Subcutaneous abdominal adipose tissue (tissue), 5 donors: ENCODE data around the gene BCAM.

Experiments used
- H3K27ac ChIP-seq: one replicate; pipeline ENCODE4 v1.7.0; 2013; ENCODE audit warnings: low read depth, mild to moderate bottlenecking, inconsistent platforms, low read length, moderate library complexity
- H3K27me3 ChIP-seq, 5 donors: one replicate each; pipeline ENCODE4 v1.7.0; 2013; ENCODE audit warnings: low read length in 5 of 5, inconsistent platforms in 1 of 5; ENCODE audit not compliant: control insufficient read depth in 5 of 5, insufficient read depth in 4 of 5
- H3K36me3 ChIP-seq, 5 donors: one replicate each; pipeline ENCODE4 v1.7.0; 2013; ENCODE audit warnings: low read length in 5 of 5; ENCODE audit not compliant: control insufficient read depth in 5 of 5, insufficient read depth in 5 of 5
- H3K4me1 ChIP-seq, 5 donors: one replicate each; pipeline ENCODE4 v1.7.0; 2013; ENCODE audit warnings: low read length in 5 of 5, mild to moderate bottlenecking in 3 of 5, moderate library complexity in 1 of 5; ENCODE audit not compliant: control insufficient read depth in 5 of 5, insufficient read depth in 5 of 5
- H3K4me3 ChIP-seq, 5 donors: one replicate each; pipeline ENCODE4 v1.7.0; 2013; ENCODE audit warnings: low read length in 5 of 5, low read depth in 1 of 5
- H3K9ac ChIP-seq, 5 donors: one replicate each; pipeline ENCODE4 v1.7.0; 2013; ENCODE audit warnings: low read length in 5 of 5, mild to moderate bottlenecking in 4 of 5, moderate library complexity in 3 of 5
- H3K9me3 ChIP-seq, 5 donors: one replicate each; pipeline ENCODE4 v1.7.0; 2013; ENCODE audit warnings: low read length in 5 of 5; ENCODE audit not compliant: control insufficient read depth in 5 of 5
- donor health status: healthy.
- donor health status: healthy.
- donor health status: healthy.
- donor health status: healthy.
- donor health status: healthy.

BCAM gene

GRCh38 chr19:44814517-44814916 is 5.6 kb downstream of the BCAM start:
- no peaks in the 10 kb centered on the region for H3K9me3 ChIP-seq
- no peaks in the 10 kb centered on the region for H3K27me3 ChIP-seq
- H3K4me3 ChIP-seq, result no peak overlapping the region
- no peak overlapping the region for H3K27ac ChIP-seq
- H3K9ac ChIP-seq, result no peak overlapping the region
- H3K4me1 ChIP-seq, result peaks cover 0 to 11% (median 10%) of the 10 kb centered on the region in 5 donors
- H3K36me3 ChIP-seq, result peaks cover 0 to 36% (median 25%) of the 10 kb centered on the region in 5 donors

GRCh38 chr19:44816301-44816700 is 7.4 kb downstream of the BCAM start:
- no peak overlapping the region for H3K27ac ChIP-seq
- no peak overlapping the region for H3K4me3 ChIP-seq
- H3K36me3 ChIP-seq, result peaks cover 0 to 36% (median 22%) of the 10 kb centered on the region in 5 donors
- H3K4me1 ChIP-seq, result peaks cover 0 to 10% (median 3%) of the 10 kb centered on the region in 5 donors
- no peaks in the 10 kb centered on the region for H3K9me3 ChIP-seq
- peaks cover 0 to 3% (median 0%) of the 10 kb centered on the region in 5 donors for H3K27me3 ChIP-seq
- H3K9ac ChIP-seq, result no peak overlapping the region

- Histone ChIP-seq H3K27ac (no peak overlapping the region), H3K36me3 (peaks cover 0 to 32% (median 22%) of the 10 kb centered on the region in 5 donors), H3K9me3 (no peaks in the 10 kb centered on the region), H3K9ac (no peak overlapping the region), H3K4me1 (peaks cover 0 to 22% (median 3%) of the 10 kb centered on the region in 5 donors), H3K27me3 (peaks cover 0 to 3% (median 0%) of the 10 kb centered on the region in 5 donors), H3K4me3 (no peak overlapping the region)
Observed at GRCh38 chr19:44817725-44818465, 9.0 kb downstream of the BCAM start.

GRCh38 chr19:44818466-44819031 is 9.6 kb downstream of the BCAM start:
- H3K9me3 ChIP-seq, result no peaks in the 10 kb centered on the region
- H3K27ac ChIP-seq, result no peak overlapping the region
- no peak overlapping the region for H3K4me3 ChIP-seq
- H3K9ac ChIP-seq, result no peak overlapping the region
- H3K36me3 ChIP-seq, result peaks cover 0 to 28% (median 20%) of the 10 kb centered on the region in 5 donors
- peaks cover 0 to 28% (median 3%) of the 10 kb centered on the region in 5 donors for H3K4me1 ChIP-seq
- peaks cover 0 to 3% (median 0%) of the 10 kb centered on the region in 5 donors for H3K27me3 ChIP-seq

GRCh38 chr19:44819246-44819832 is 10.4 kb downstream of the BCAM start:
- H3K4me1 ChIP-seq, result peaks cover 0 to 28% (median 3%) of the 10 kb centered on the region in 5 donors
- no peak overlapping the region for H3K27ac ChIP-seq
- H3K36me3 ChIP-seq, result peaks cover 0 to 20% (median 12%) of the 10 kb centered on the region in 5 donors
- H3K9ac ChIP-seq, result no peak overlapping the region
- no peak overlapping the region for H3K4me3 ChIP-seq
- no peaks in the 10 kb centered on the region for H3K9me3 ChIP-seq
- H3K27me3 ChIP-seq, result peaks cover 0 to 3% (median 0%) of the 10 kb centered on the region in 5 donors

- Histone ChIP-seq H3K9me3 (no peaks in the 10 kb centered on the region), H3K27me3 (peaks cover 0 to 3% (median 0%) of the 10 kb centered on the region in 5 donors), H3K4me3 (peak overlapping the region in 1 of 5 donors; percentile 16), H3K27ac (no peak overlapping the region), H3K36me3 (peaks cover 0 to 6% (median 2%) of the 10 kb centered on the region in 5 donors), H3K9ac (no peak overlapping the region), H3K4me1 (peaks cover 0 to 31% (median 3%) of the 10 kb centered on the region in 5 donors)
Observed at GRCh38 chr19:44820648-44821609, 12.0 kb downstream of the BCAM start.

- no peak overlapping the region for H3K27ac ChIP-seq
- no peaks in the 10 kb centered on the region for H3K9me3 ChIP-seq
- peaks cover 0 to 31% (median 3%) of the 10 kb centered on the region in 5 donors for H3K4me1 ChIP-seq
- no peak overlapping the region for H3K9ac ChIP-seq
- H3K36me3 ChIP-seq, result peaks cover 0 to 6% (median 2%) of the 10 kb centered on the region in 5 donors
- no peak overlapping the region for H3K4me3 ChIP-seq
- H3K27me3 ChIP-seq, result peaks cover 0 to 3% (median 0%) of the 10 kb centered on the region in 5 donors
Observed at GRCh38 chr19:44822177-44822576, 13.3 kb downstream of the BCAM start.

- no peak overlapping the region for H3K27ac ChIP-seq
Observed at GRCh38 chr19:44822670-44823372, 13.9 kb downstream of the BCAM start.

GRCh38 chr19:44823373-44823698 is 14.4 kb downstream of the BCAM start:
- no peak overlapping the region for H3K4me3 ChIP-seq
- peaks cover 0 to 31% (median 3%) of the 10 kb centered on the region in 5 donors for H3K4me1 ChIP-seq
- H3K27me3 ChIP-seq, result peaks cover 0 to 3% (median 0%) of the 10 kb centered on the region in 5 donors
- peaks cover 0 to 6% (median 2%) of the 10 kb centered on the region in 5 donors for H3K36me3 ChIP-seq
- H3K9ac ChIP-seq, result no peak overlapping the region
- no peak overlapping the region for H3K27ac ChIP-seq
- H3K9me3 ChIP-seq, result no peaks in the 10 kb centered on the region

More at GRCh38 chr19:44822670-44823372, 13.9 kb downstream of the BCAM start:
- no peaks in the 10 kb centered on the region for H3K9me3 ChIP-seq
- peaks cover 0 to 31% (median 3%) of the 10 kb centered on the region in 5 donors for H3K4me1 ChIP-seq
- peaks cover 0 to 3% (median 0%) of the 10 kb centered on the region in 5 donors for H3K27me3 ChIP-seq
- no peak overlapping the region for H3K9ac ChIP-seq
- no peak overlapping the region for H3K4me3 ChIP-seq
- peaks cover 0 to 6% (median 2%) of the 10 kb centered on the region in 5 donors for H3K36me3 ChIP-seq
